Loucy (cell line): ENCODE data around the gene IL18RAP.

Source experiments
- H2AFZ ChIP-seq: fragments of 200-600 bp; sonication (generic); 2 replicates; pipeline ENCODE4 v1.6.0; 2016; ENCODE audit warnings: antibody characterized with exemption, mild to moderate bottlenecking, low read length, moderate library complexity
- H3F3A ChIP-seq: fragments of 200-600 bp; 2 replicates; pipeline ENCODE4 v1.6.0; 2016; ENCODE audit warnings: antibody characterized with exemption, low read depth, mild to moderate bottlenecking
- H3K27me3 ChIP-seq: fragments of 200-600 bp; sonication (generic); 2 replicates; pipeline ENCODE4 v1.6.1; 2014; ENCODE audit warnings: low read length, mild to moderate bottlenecking; ENCODE audit not compliant: insufficient read depth, poor library complexity, severe bottlenecking
- H3K36me3 ChIP-seq: fragments of 200-600 bp; sonication (generic); 2 replicates; pipeline ENCODE4 v1.6.1; 2016; ENCODE audit warnings: low read length; ENCODE audit not compliant: insufficient read depth
- H3K4me1 ChIP-seq: fragments of 200-600 bp; sonication (generic); 2 replicates; pipeline ENCODE4 v1.5.1; 2014; ENCODE audit warnings: low read length, mild to moderate bottlenecking; ENCODE audit not compliant: insufficient read depth, poor library complexity, severe bottlenecking
- H3K4me2 ChIP-seq: fragments of 200-600 bp; sonication (generic); 2 replicates; pipeline ENCODE4 v1.6.0; 2014; ENCODE audit warnings: antibody characterized with exemption, low read length, low read depth, mild to moderate bottlenecking; ENCODE audit not compliant: poor library complexity, severe bottlenecking
- H3K4me3 ChIP-seq: fragments of 200-600 bp; sonication (generic); 2 replicates; pipeline ENCODE4 v1.5.1; 2014; ENCODE audit warnings: low read length, mild to moderate bottlenecking, mixed read lengths; ENCODE audit not compliant: poor library complexity, severe bottlenecking
- H3K79me2 ChIP-seq: fragments of 200-600 bp; sonication (generic); 2 replicates; pipeline ENCODE4 v1.6.1; 2014; ENCODE audit warnings: low read length; ENCODE audit not compliant: insufficient read depth
- H3K9ac ChIP-seq: fragments of 200-600 bp; sonication (generic); 2 replicates; pipeline ENCODE4 v1.6.0; 2014; ENCODE audit warnings: mild to moderate bottlenecking, low read depth, low read length, moderate library complexity; ENCODE audit not compliant: poor library complexity, severe bottlenecking
- H3K9me2 ChIP-seq: fragments of 200-600 bp; sonication (generic); replicated peaks from 2 replicates; pipeline ENCODE4 v1.6.1; 2016; ENCODE audit warnings: low read depth, low read length, mixed read lengths
- H3K9me3 ChIP-seq: fragments of 200-600 bp; sonication (generic); 2 replicates; pipeline ENCODE4 v1.6.1; 2014; ENCODE audit warnings: mild to moderate bottlenecking, antibody characterized with exemption, low read length, low read depth; ENCODE audit not compliant: insufficient read depth
- H4K20me1 ChIP-seq: fragments of 200-600 bp; sonication (generic); 2 replicates; pipeline ENCODE4 v1.6.0; 2014; ENCODE audit warnings: antibody characterized with exemption, low read length, mild to moderate bottlenecking; ENCODE audit not compliant: insufficient read depth, poor library complexity, severe bottlenecking
- CTCF ChIP-seq: fragments of 200-600 bp; sonication (generic); conservative IDR thresholded peaks from 2 replicates; pipeline ENCODE4 v1.5.1; 2014; ENCODE audit warnings: mild to moderate bottlenecking, antibody characterized with exemption, low read length
- EZH2phosphoT487 ChIP-seq: fragments of 200-600 bp; IDR thresholded peaks from 2 replicates; pipeline ENCODE4 v1.6.1; 2018; ENCODE audit warnings: antibody characterized with exemption, mild to moderate bottlenecking, moderate library complexity, borderline replicate concordance

IL18RAP gene

GRCh38 chr2:102451968-102452367 lies 29.0 kb downstream of the IL18RAP start:
- Histone ChIP-seq H3K27me3 (no peaks in the 10 kb centered on the region), H3K4me1 (no peaks in the 10 kb centered on the region), H4K20me1 (no peaks in the 10 kb centered on the region), H3K79me2 (no peaks in the 10 kb centered on the region), H3K9ac (no peak overlapping the region), H3K9me2 (no peaks in the 10 kb centered on the region), H2AFZ (no peak overlapping the region), H3K9me3 (0 out of 2 replicates have a peak, but pooled peaks cover 3% of the 10 kb centered on the region), H3K4me3 (no peak overlapping the region), H3F3A (no peaks in the 10 kb centered on the region), H3K36me3 (peaks cover 52% of the 10 kb centered on the region; the same call in 1 of the 2 replicates), H3K4me2 (no peak overlapping the region)
- TF ChIP-seq EZH2phosphoT487 (no peak), CTCF (no peak)

- no peak overlapping the region for H3K4me2 ChIP-seq
- no peaks in the 10 kb centered on the region for H3K27me3 ChIP-seq
- peaks cover 39% of the 10 kb centered on the region; the same call in 1 of the 2 replicates for H3K36me3 ChIP-seq
- H3K4me3 ChIP-seq, result no peak overlapping the region
- H3K9me3 ChIP-seq, result 0 out of 2 replicates have a peak, but pooled peaks cover 3% of the 10 kb centered on the region
- H2AFZ ChIP-seq, result no peak overlapping the region
- H3K79me2 ChIP-seq, result no peaks in the 10 kb centered on the region
- no peaks in the 10 kb centered on the region for H3F3A ChIP-seq
- H3K9me2 ChIP-seq, result no peaks in the 10 kb centered on the region
- no peak overlapping the region for H3K9ac ChIP-seq
- TF ChIP-seq EZH2phosphoT487 (no peak), CTCF (no peak)
- H4K20me1 ChIP-seq, result no peaks in the 10 kb centered on the region
- H3K4me1 ChIP-seq, result no peaks in the 10 kb centered on the region
Measured at GRCh38 chr2:102453501-102453900, 30.5 kb downstream of the IL18RAP start.

GRCh38 chr2:102455061-102455670 lies 32.2 kb downstream of the IL18RAP start:
- peaks cover 31% of the 10 kb centered on the region; the same call in 1 of the 2 replicates for H3K36me3 ChIP-seq
- no peaks in the 10 kb centered on the region for H3F3A ChIP-seq
- H3K27me3 ChIP-seq, result no peaks in the 10 kb centered on the region
- no peak overlapping the region for H3K9ac ChIP-seq
- H3K4me2 ChIP-seq, result no peak overlapping the region
- H3K4me3 ChIP-seq, result no peak overlapping the region
- H4K20me1 ChIP-seq, result no peaks in the 10 kb centered on the region
- H3K79me2 ChIP-seq, result no peaks in the 10 kb centered on the region
- no peaks in the 10 kb centered on the region for H3K4me1 ChIP-seq
- TF ChIP-seq EZH2phosphoT487 (no peak), CTCF (no peak)
- no peaks in the 10 kb centered on the region for H3K9me2 ChIP-seq
- no peak overlapping the region for H2AFZ ChIP-seq
- H3K9me3 ChIP-seq, result 0 out of 2 replicates have a peak, but pooled peaks cover 3% of the 10 kb centered on the region
